Mammary epithelial cell (primary cell): ENCODE data around the gene CAAP1.

ENCODE experiments used
- EZH2 ChIP-seq: IDR thresholded peaks from 2 replicates; pipeline ENCODE4 v1.6.1; 2012; ENCODE audit warnings: low read length, inconsistent platforms, borderline replicate concordance
- TF ChIP-seq, protein P1 (sequence below), 2 donors: IDR thresholded peaks in 1 of 2; conservative IDR thresholded peaks in 1 of 2; 2 replicates each; pipeline ENCODE4 v1.5.1; 2011 to 2012; ENCODE audit warnings: inconsistent platforms in 2 of 2, low read length in 2 of 2, mild to moderate bottlenecking in 2 of 2, control low read depth in 1 of 2, low read depth in 1 of 2; ENCODE audit not compliant: insufficient read depth in 1 of 2; ENCODE audit errors: extremely low read depth in 1 of 2

GRCh38 chr9:26870292-26870691 lies 22.3 kb downstream of the CAAP1 start:
- no peak for TF ChIP-seq EZH2
- TF ChIP-seq, protein P1, sequence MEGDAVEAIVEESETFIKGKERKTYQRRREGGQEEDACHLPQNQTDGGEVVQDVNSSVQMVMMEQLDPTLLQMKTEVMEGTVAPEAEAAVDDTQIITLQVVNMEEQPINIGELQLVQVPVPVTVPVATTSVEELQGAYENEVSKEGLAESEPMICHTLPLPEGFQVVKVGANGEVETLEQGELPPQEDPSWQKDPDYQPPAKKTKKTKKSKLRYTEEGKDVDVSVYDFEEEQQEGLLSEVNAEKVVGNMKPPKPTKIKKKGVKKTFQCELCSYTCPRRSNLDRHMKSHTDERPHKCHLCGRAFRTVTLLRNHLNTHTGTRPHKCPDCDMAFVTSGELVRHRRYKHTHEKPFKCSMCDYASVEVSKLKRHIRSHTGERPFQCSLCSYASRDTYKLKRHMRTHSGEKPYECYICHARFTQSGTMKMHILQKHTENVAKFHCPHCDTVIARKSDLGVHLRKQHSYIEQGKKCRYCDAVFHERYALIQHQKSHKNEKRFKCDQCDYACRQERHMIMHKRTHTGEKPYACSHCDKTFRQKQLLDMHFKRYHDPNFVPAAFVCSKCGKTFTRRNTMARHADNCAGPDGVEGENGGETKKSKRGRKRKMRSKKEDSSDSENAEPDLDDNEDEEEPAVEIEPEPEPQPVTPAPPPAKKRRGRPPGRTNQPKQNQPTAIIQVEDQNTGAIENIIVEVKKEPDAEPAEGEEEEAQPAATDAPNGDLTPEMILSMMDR (conservative IDR thresholded peaks at IDR 0.05 in 1 of 2, IDR thresholded peaks at IDR 0.05 in 1 of 2; ENCODE audit: extremely low read depth in 1 of 2, insufficient read depth in 1 of 2, low read depth in 1 of 2, low read length in 2 of 2), result no peak
